AG09319 (cell line): Measurements from ENCODE around the gene MYOCD.

Experiments
- DNase-seq: peaks from one replicate; pipeline ENCODE4 v3.0.0-alpha.2; 2010; ENCODE audit warnings: low read depth; ENCODE audit errors: extremely low read depth
- TF ChIP-seq, protein P1 (sequence below): IDR thresholded peaks from 2 replicates; pipeline ENCODE4 v1.5.1; 2011; ENCODE audit warnings: low read depth, mild to moderate bottlenecking, inconsistent platforms, low read length, moderate library complexity

Gene MYOCD

DNA sequence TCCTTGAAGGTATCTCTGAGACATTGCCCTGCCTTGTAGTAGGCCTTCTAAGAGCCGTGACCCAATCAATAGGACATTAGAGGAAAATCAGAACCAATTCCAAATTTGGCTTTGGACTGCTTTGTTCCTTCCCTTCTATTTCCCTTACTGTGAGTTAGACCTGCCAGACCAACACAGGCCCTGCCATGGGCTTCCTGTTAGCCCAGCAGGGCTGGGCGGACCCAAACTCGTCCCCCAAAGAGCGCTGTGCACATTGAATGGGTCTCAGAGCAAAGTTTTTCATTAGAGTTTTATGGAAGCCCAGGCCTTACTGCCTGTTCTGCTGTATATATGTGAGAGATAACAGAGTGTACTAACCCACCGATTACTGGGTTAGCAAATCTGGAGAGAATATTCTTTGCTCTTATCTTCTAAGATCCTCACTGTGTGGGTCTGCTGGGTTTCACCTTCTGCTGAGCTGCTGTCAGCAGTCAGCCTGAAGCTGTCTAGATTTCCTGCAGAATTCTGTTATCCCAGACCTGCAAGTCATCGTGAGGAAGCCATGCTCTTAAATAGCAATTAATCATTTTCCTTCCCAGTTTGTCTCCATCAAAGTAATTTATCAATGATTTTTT, 129.3 kb downstream of the MYOCD start:
- DNase-seq, result no peak
- TF ChIP-seq, protein P1, sequence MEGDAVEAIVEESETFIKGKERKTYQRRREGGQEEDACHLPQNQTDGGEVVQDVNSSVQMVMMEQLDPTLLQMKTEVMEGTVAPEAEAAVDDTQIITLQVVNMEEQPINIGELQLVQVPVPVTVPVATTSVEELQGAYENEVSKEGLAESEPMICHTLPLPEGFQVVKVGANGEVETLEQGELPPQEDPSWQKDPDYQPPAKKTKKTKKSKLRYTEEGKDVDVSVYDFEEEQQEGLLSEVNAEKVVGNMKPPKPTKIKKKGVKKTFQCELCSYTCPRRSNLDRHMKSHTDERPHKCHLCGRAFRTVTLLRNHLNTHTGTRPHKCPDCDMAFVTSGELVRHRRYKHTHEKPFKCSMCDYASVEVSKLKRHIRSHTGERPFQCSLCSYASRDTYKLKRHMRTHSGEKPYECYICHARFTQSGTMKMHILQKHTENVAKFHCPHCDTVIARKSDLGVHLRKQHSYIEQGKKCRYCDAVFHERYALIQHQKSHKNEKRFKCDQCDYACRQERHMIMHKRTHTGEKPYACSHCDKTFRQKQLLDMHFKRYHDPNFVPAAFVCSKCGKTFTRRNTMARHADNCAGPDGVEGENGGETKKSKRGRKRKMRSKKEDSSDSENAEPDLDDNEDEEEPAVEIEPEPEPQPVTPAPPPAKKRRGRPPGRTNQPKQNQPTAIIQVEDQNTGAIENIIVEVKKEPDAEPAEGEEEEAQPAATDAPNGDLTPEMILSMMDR, result no peak

DNA sequence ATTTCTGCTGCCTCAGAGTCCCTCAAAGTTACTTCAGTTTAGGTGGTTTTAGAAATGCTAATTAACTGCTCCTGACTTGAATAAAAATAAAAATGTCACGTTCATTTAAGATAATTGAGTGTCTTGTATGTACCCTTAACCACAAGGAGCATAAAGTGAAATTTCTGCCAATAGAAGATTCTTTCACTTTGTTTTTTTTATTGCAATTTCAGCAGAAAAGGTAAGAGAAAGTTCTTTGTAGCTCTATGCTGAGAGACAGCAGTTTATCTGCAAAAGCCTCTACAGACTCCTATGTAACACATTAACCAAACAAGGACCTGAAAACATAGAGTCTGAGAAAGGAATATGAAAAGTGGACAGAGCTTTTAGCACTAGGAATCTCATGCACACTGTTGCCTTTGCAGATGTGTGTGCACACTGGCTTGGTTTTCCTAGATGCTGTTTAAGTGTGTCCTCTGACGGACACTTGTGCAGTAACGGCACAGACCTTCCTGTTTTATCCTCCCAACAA, 135.2 kb downstream of the MYOCD start:
- no peak for DNase-seq
- TF ChIP-seq, protein P1, result no peak

DNA sequence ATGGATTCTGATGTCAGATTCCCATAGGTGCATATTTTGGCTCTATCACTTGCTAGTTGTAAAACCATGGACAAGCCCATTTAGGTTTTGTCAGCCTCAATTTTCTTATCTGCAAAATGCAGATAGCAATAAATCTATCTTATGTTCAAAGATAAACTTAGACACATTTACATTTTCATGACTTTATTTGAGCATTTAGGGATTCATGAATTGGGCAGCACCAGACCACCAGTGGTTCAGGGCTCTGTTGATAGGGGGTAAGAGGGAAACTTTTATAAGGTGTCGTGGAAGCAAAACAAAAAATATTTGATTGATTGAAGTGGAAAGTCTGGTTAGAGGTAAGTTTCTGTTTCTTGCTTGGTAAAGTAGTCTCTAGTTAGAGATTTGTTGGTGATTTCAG, 140.9 kb downstream of the MYOCD start:
- DNase-seq, result no peak
- TF ChIP-seq, protein P1, result no peak

DNA sequence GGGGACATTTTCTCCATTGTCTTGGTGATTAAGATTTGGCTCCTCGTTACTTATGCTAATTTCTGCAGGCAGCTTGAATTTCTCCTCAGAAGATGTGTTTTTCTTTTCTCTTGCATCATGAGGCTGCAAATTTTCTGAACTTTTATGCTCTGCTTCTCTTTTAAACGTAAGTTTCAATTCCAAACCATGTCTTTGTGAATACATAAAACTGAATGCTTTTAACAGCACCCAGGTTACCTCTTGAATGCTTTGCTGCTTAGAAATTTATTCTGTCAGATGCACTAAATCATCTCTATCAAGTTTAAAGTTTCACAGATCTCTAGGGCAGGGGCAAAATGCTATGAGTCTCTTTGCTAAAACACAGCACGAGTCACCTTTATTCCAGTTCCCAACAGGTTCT, 143.0 kb downstream of the MYOCD start:
- TF ChIP-seq, protein P1, result no peak

DNA sequence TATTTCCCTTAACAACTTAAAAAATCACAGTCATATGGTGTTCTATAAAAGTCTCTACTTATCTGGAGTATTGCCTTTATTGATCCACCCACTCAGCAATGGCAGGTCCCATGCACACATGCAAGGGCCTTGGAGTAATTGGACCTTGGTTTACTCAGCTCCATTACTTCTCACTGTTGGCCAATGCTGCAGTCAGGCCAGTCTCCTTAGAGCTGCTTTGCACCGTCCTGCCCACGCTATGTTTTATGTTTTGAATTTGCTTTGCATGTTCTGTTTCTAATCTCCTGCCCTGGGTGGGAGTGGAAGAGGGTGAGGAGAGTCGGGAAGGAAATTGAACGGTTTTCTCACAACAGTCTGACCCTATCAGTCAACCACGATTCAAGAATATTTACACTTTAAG, 147.2 kb downstream of the MYOCD start:
- TF ChIP-seq, protein P1, result no peak
- DNase-seq, result no peak

More for the DNA sequence above, 143.0 kb downstream of the MYOCD start:
- no peak for DNase-seq

DNA sequence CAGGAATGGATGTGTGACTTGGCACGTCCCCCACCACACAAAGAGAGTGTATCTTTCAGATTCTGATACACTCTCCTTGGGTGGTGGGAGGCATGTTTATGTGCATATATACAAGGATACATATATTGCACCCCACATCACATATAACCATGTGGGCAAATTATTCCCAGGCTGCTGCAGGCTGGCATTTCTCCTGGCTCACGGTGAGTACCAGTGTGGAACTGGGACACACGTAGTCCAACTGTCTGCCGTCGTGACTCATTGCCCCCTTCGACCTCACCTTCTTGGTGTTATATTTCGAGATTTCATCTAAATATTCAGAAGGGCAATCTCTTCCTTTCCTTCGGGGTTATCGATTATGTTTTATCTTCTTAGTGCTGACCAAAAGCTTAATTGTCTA, 148.0 kb downstream of the MYOCD start:
- DNase-seq, result no peak
- TF ChIP-seq, protein P1, result no peak

DNA sequence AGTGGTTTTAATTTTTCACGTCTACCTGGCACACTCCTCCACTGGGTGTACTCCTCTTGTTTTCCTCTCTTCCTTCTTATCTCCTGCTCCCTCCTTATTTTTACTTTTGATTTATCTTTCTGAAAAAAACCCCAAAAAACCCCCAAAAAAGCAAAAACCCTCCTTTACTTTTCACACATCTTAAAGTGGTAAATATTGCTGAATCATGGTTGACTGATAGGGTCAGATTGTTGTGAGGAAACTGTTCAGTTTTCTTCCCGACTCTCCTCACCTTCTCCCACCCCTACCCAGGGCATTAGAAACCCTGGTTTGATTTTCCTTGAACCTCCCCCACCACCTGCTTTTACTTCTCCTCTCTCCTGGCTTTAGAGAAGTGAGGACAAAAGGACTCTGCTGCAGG, 149.0 kb downstream of the MYOCD start:
- TF ChIP-seq, protein P1, result no peak
- no peak for DNase-seq
